Keratinocyte (primary cell): Measurements from ENCODE around the gene TTC28. TPM values are rescaled to one million over a fixed set of nuclear protein-coding genes. Genes with fewer than 3 reads are reported as not detected.
A peak's percentile ranks its signal among the peaks of the same experiment; 100 is the strongest.
"Not testable (repeated sequence)": the region's sequence is repeated elsewhere in the genome, so short reads cannot be mapped to it uniquely, and the experiment has no call there.

ENCODE experiments used
- DNase-seq: peaks from one replicate; pipeline ENCODE4 v3.0.0-alpha.2; 2011; ENCODE audit warnings: low read depth, missing footprints, low spot score
- FAIRE-seq: peaks from 2 replicates; lab custom pipeline; 2011; peaks lifted over from hg19 to GRCh38; lab: Jason Lieb, UNC
- H2AFZ ChIP-seq: 2 replicates; pipeline ENCODE4 v1.6.0; 2012; ENCODE audit warnings: low read length, control low read depth, inconsistent platforms; ENCODE audit not compliant: control insufficient read depth
- H3K27ac ChIP-seq: 2 replicates; pipeline ENCODE4 v1.5.1; 2011; ENCODE audit warnings: low read length; ENCODE audit not compliant: control insufficient read depth, insufficient read depth
- H3K27me3 ChIP-seq: 3 replicates; pipeline ENCODE4 v1.6.0; 2011; ENCODE audit warnings: low read length; ENCODE audit not compliant: control insufficient read depth, insufficient read depth; ENCODE audit errors: extremely low read depth
- H3K36me3 ChIP-seq, 2 experiments: 2 replicates in 1 of 2; 3 replicates in 1 of 2; pipeline ENCODE4 v1.5.1; 2011; ENCODE audit warnings: low read length in 2 of 2, mild to moderate bottlenecking in 1 of 2; ENCODE audit not compliant: control insufficient read depth in 2 of 2, insufficient read depth in 2 of 2; ENCODE audit errors: extremely low read depth in 1 of 2
- H3K4me1 ChIP-seq: 3 replicates; pipeline ENCODE4 v1.5.1; 2011; ENCODE audit warnings: low read length; ENCODE audit not compliant: control insufficient read depth, insufficient read depth; ENCODE audit errors: extremely low read depth
- H3K4me2 ChIP-seq: 3 replicates; pipeline ENCODE4 v1.6.0; 2011; ENCODE audit warnings: low read depth, low read length; ENCODE audit not compliant: control insufficient read depth, insufficient read depth; ENCODE audit errors: extremely low read depth
- H3K4me3 ChIP-seq, 3 experiments: fragments of 200-600 bp in 1 of 3; sonication (generic) in 1 of 3; 2 replicates in 2 of 3; 3 replicates in 1 of 3; pipeline ENCODE4 v1.5.1; 2011 to 2016; ENCODE audit warnings: low read length in 3 of 3, mild to moderate bottlenecking in 3 of 3, control low read depth in 2 of 3, inconsistent platforms in 1 of 3, low read depth in 1 of 3, mixed read lengths in 1 of 3, mixed run types in 1 of 3, moderate library complexity in 1 of 3; ENCODE audit not compliant: control insufficient read depth in 2 of 3, insufficient read depth in 2 of 3; ENCODE audit errors: extremely low read depth in 1 of 3
- H3K79me2 ChIP-seq: 2 replicates; pipeline ENCODE4 v1.6.0; 2012; ENCODE audit warnings: low read length; ENCODE audit not compliant: control insufficient read depth, insufficient read depth
- H3K9ac ChIP-seq: 3 replicates; pipeline ENCODE4 v1.6.0; 2011; ENCODE audit warnings: low read length; ENCODE audit not compliant: control insufficient read depth, insufficient read depth; ENCODE audit errors: extremely low read depth
- H3K9me1 ChIP-seq: 3 replicates; pipeline ENCODE4 v1.6.0; 2011; ENCODE audit warnings: low read length; ENCODE audit not compliant: control insufficient read depth, insufficient read depth; ENCODE audit errors: extremely low read depth
- H3K9me3 ChIP-seq: 2 replicates; pipeline ENCODE4 v1.5.1; 2012; ENCODE audit warnings: low read depth, low read length; ENCODE audit not compliant: control insufficient read depth
- H4K20me1 ChIP-seq: 3 replicates; pipeline ENCODE4 v1.6.0; 2011; ENCODE audit warnings: low read length; ENCODE audit not compliant: control insufficient read depth, insufficient read depth; ENCODE audit errors: extremely low read depth
- CTCF ChIP-seq, 3 experiments: IDR thresholded peaks in 1 of 3; conservative IDR thresholded peaks in 1 of 3; optimal IDR thresholded peaks in 1 of 3; 2 replicates in 2 of 3; 3 replicates in 1 of 3; pipeline versions ENCODE3 to v1.5.1; 2011; ENCODE audit warnings: low read length in 3 of 3, mild to moderate bottlenecking in 3 of 3, moderate library complexity in 2 of 3, control low read depth in 1 of 3, inconsistent platforms in 1 of 3; ENCODE audit not compliant: insufficient read depth in 2 of 3; ENCODE audit errors: extremely low read depth in 1 of 3
- EZH2 ChIP-seq: IDR thresholded peaks from one replicate; pipeline ENCODE4 v1.6.1; 2012; ENCODE audit warnings: inconsistent platforms, mild to moderate bottlenecking, low read length, moderate library complexity
- dilution Hi-C: fragments of 300-500 bp; cut with MboI; formaldehyde crosslinking; loops from one replicate; pipeline ENCODE4 v1.7.0; 2020; ENCODE audit warnings: low sequenced_read_pairs; ENCODE audit not compliant: extremely low pct_ligation_motif_present
- polyA plus RNA-seq, 5 experiments: library from polyadenylated mRNA; depleted of rRNA in 3 of 5; stranded (reverse) in 3 of 5; stranded (forward) in 1 of 5; unstranded in 1 of 5; fragments of >200 nt; gene quantifications; 1 replicate in 1 of 5; 2 replicates in 3 of 5; 3 replicates in 1 of 5; pipeline versions ENCODE4 v1.2.1 to v1.2.3, GENCODE V29; 2011 to 2012; ENCODE audit warnings: missing spikeins in 2 of 5, low read depth in 1 of 5, low replicate concordance in 1 of 5

Gene TTC28
- polyA plus RNA-seq, 1 donor (not counting 4 experiments of a cell fraction or from before 2014, with no cell fraction given) = 0.66 TPM

- H3K27ac ChIP-seq = no peak overlapping the region
- H3K9me1 ChIP-seq = no peaks in the 10 kb centered on the region
- H3K4me1 ChIP-seq = peaks cover 4% of the 10 kb centered on the region
- H2AFZ ChIP-seq = no peak overlapping the region
- no peak overlapping the region for H3K9ac ChIP-seq
- FAIRE-seq = peak; percentile 46
- no peaks in the 10 kb centered on the region for H3K9me3 ChIP-seq
- no peak overlapping the region for H3K4me3 ChIP-seq
- dilution Hi-C loops = no loop called here
- no peaks in the 10 kb centered on the region for H3K79me2 ChIP-seq
- no peaks in the 10 kb centered on the region for H3K36me3 ChIP-seq
- H3K4me2 ChIP-seq = no peak overlapping the region
- no peaks in the 10 kb centered on the region for H3K27me3 ChIP-seq
- DNase-seq = no peak
- no peak for TF ChIP-seq CTCF (optimal IDR thresholded peaks at IDR 0.05 in 1 of 3, IDR thresholded peaks at IDR 0.05 in 1 of 3, conservative IDR thresholded peaks at IDR 0.05 in 1 of 3; ENCODE audit: extremely low read depth in 1 of 3, insufficient read depth in 2 of 3, low read length in 3 of 3)
- no peak for TF ChIP-seq EZH2
- H4K20me1 ChIP-seq = no peaks in the 10 kb centered on the region
Observed at GRCh38 chr22:28198692-28199091, 480.9 kb downstream of the TTC28 start.

GRCh38 chr22:28191571-28191970, 488.1 kb downstream of the TTC28 start:
- H3K4me3 ChIP-seq, H3K27me3 ChIP-seq, H2AFZ ChIP-seq, H3K9me3 ChIP-seq, DNase-seq, H3K36me3 ChIP-seq, H3K27ac ChIP-seq, H3K9ac ChIP-seq, H3K9me1 ChIP-seq, H4K20me1 ChIP-seq, H3K79me2 ChIP-seq, dilution Hi-C loops, FAIRE-seq, H3K4me2 ChIP-seq, H3K4me1 ChIP-seq: not testable (repeated sequence)

- FAIRE-seq (no peak), DNase-seq (no peak)
- Histone ChIP-seq H3K27ac (no peak overlapping the region), H3K4me3 (no peak overlapping the region), H3K27me3 (no peaks in the 10 kb centered on the region), H2AFZ (no peak overlapping the region), H3K36me3 (no peaks in the 10 kb centered on the region), H3K9ac (no peak overlapping the region), H3K4me1 (peaks cover 1% of the 10 kb centered on the region), H3K79me2 (no peaks in the 10 kb centered on the region), H4K20me1 (no peaks in the 10 kb centered on the region), H3K9me1 (no peaks in the 10 kb centered on the region), H3K9me3 (no peaks in the 10 kb centered on the region), H3K4me2 (no peak overlapping the region)
- dilution Hi-C loops = no loop called here
- no peak for TF ChIP-seq CTCF (optimal IDR thresholded peaks at IDR 0.05 in 1 of 3, IDR thresholded peaks at IDR 0.05 in 1 of 3, conservative IDR thresholded peaks at IDR 0.05 in 1 of 3; ENCODE audit: extremely low read depth in 1 of 3, insufficient read depth in 2 of 3, low read length in 3 of 3)
- no peak for TF ChIP-seq EZH2
Observed at GRCh38 chr22:28188178-28188879, 491.3 kb downstream of the TTC28 start.
